Rectal smooth muscle tissue (tissue), 1 donor: ENCODE results near the gene DDX27.
"Not testable (repeated sequence)": the region's sequence is repeated elsewhere in the genome, so short reads cannot be mapped to it uniquely, and the experiment has no call there.

Experiments
- H3K27ac ChIP-seq: one replicate; pipeline ENCODE4 v1.7.0; 2013; ENCODE audit warnings: low read depth, low read length, inconsistent platforms
- H3K27me3 ChIP-seq: one replicate; pipeline ENCODE4 v1.7.0; 2013; ENCODE audit warnings: low read length; ENCODE audit not compliant: control insufficient read depth, insufficient read depth
- H3K36me3 ChIP-seq: one replicate; pipeline ENCODE4 v1.7.0; 2013; ENCODE audit warnings: low read length; ENCODE audit not compliant: control insufficient read depth, insufficient read depth
- H3K4me1 ChIP-seq: one replicate; pipeline ENCODE4 v1.7.0; 2013; ENCODE audit warnings: low read length; ENCODE audit not compliant: control insufficient read depth, insufficient read depth
- H3K4me3 ChIP-seq: one replicate; pipeline ENCODE4 v1.7.0; 2013; ENCODE audit warnings: low read length
- H3K9ac ChIP-seq: one replicate; pipeline ENCODE4 v1.7.0; 2013; ENCODE audit warnings: low read length

The DDX27 gene, protein sequence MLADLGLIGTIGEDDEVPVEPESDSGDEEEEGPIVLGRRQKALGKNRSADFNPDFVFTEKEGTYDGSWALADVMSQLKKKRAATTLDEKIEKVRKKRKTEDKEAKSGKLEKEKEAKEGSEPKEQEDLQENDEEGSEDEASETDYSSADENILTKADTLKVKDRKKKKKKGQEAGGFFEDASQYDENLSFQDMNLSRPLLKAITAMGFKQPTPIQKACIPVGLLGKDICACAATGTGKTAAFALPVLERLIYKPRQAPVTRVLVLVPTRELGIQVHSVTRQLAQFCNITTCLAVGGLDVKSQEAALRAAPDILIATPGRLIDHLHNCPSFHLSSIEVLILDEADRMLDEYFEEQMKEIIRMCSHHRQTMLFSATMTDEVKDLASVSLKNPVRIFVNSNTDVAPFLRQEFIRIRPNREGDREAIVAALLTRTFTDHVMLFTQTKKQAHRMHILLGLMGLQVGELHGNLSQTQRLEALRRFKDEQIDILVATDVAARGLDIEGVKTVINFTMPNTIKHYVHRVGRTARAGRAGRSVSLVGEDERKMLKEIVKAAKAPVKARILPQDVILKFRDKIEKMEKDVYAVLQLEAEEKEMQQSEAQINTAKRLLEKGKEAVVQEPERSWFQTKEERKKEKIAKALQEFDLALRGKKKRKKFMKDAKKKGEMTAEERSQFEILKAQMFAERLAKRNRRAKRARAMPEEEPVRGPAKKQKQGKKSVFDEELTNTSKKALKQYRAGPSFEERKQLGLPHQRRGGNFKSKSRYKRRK

DNA sequence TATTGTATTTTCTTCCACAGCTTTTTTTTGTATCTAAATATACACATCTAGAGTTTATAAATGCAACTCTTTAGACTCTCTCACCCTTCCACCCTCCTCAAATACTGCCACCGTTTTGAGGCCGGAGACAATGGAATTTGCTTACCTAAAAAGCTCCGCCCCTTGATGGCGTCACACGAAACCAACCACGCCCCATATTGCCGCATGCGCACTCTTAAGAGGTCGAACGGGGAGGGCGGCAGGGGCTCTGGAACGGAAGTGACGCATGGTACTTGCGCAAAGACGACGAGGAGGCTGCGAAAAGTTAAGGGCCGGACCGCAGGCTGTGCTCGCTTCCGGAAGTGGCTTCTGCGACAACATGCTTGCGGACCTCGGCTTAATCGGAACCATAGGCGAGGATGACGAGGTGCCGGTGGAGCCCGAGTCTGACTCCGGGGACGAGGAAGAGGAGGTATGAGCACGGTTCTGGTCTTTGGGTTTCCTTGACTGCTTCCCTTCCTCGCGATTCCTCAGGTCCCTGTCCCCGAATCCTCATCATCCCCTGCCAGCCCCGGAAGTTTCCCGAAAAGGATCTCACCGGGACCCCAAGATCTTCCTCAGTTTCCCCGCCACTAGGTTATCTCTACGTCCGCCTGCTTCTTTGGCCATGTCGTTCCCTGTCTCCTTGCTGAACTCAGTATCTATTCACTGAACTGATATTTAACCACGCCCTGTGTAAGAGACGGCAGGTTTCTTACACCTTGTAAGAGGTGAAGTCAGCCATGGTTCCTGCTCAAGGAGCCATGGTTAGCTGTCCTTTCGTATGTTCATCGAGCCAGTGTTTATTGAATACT, at the start of gene DDX27:
Gene DDX27, plus strand, starts transcription at position 326 of the 833 bp plus-strand sequence. Its CDS starts 33 bp downstream, at position 359.
- H3K4me1 ChIP-seq: no peaks in the 10 kb centered on the region

DNA sequence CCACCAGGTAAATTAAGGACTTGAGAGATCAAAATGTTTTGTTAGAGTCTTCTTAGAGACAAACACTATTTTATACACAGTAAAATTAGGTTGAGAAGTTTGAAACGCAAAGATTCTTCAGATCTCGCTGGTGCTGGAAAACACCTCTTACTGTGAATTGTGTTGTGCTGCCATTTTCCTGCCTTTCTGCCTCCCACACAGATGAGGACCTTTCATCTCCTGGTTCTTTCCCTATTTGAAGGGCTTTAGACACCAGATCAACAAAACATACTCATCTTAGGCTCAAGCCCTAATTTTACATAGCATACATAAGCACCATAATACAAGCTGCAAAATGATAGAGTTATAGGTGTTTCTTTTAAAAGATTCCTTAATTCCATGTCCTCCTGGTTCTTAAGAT, 49.7 kb upstream of the DDX27 start:
- Histone ChIP-seq H3K9ac (no peak overlapping the region), H3K27ac (no peak overlapping the region), H3K36me3 (peaks cover 6% of the 10 kb centered on the region), H3K27me3 (no peaks in the 10 kb centered on the region), H3K4me1 (peaks cover 3% of the 10 kb centered on the region), H3K4me3 (no peak overlapping the region)

More for the DNA sequence above, at the start of gene DDX27:
- H3K27ac ChIP-seq: peak within 1 kb of the TSS; percentile 92
- H3K9ac ChIP-seq: peak within 1 kb of the TSS; percentile 97
- H3K4me3 ChIP-seq: peak within 1 kb of the TSS; percentile 99
- H3K36me3 ChIP-seq: peaks cover 21% of the 10 kb centered on the region
- H3K27me3 ChIP-seq: no peaks in the 10 kb centered on the region

DNA sequence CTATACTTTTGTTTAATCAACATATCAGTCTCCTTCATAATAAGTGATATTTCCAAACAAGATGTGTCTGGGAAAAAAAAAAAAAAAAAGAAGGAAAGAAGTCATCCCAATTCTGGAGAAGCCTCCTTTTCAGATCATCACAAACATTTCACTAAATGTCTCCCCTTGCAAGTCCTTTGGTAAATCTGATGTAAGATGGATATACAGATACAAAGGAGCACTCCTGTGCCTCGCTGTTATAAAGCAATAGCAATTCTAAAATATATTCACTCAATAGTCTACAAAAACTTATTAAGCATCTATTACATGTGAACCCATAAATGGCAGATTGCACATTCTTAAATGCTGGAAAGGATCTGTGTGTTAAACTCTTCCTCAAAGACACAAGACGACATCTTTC, 48.5 kb upstream of the DDX27 start:
- Histone ChIP-seq H3K27ac (no peak overlapping the region), H3K4me3 (no peak overlapping the region), H3K9ac (no peak overlapping the region), H3K27me3 (no peaks in the 10 kb centered on the region), H3K4me1 (peaks cover 3% of the 10 kb centered on the region), H3K36me3 (peaks cover 4% of the 10 kb centered on the region)

DNA sequence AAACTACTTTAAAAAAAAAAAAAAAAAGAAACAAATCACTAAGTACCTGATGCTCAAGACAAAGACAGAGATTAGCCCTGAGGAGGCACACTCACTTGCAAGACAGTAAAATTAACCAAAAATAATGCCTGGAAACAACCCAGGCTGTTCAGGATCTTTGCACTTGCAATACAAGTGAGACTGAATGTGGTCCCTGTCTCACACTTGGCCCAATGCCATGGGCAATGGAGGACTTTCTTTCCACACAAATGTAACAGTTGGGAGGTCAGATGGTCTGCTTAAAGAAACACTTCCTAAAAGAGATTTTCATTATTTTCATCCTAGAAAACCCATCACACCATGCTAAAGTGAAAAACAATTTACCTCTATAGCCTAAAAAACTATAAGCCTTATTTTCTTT, 47.3 kb upstream of the DDX27 start:
- H3K4me3 ChIP-seq: no peak overlapping the region
- H3K9ac ChIP-seq: no peak overlapping the region
- H3K27ac ChIP-seq: no peak overlapping the region
- no peaks in the 10 kb centered on the region for H3K27me3 ChIP-seq
- peaks cover 4% of the 10 kb centered on the region for H3K36me3 ChIP-seq
- peaks cover under 1% of the 10 kb centered on the region for H3K4me1 ChIP-seq

DNA sequence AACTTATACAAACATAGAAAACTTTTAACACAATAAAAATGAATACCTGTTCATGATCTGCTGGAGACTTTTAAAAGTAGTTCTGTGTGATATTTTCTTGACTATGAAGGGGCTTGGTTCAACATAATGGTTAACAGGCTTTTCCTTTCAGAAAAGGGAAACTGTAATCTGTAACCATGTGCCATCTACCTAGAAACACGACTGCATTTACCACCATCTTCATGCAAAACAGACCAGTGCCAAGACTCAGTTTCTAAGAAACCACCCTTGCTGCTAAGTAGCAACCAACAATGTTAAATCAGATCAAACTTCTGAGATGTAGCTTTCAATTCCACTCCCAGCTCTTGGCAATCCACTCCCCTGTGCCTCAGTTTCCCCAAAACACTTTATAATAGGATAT, 46.8 kb upstream of the DDX27 start:
- Histone ChIP-seq H3K36me3 (peaks cover 4% of the 10 kb centered on the region), H3K4me3 (no peak overlapping the region), H3K27ac (no peak overlapping the region), H3K27me3 (no peaks in the 10 kb centered on the region), H3K9ac (no peak overlapping the region), H3K4me1 (no peaks in the 10 kb centered on the region)

DNA sequence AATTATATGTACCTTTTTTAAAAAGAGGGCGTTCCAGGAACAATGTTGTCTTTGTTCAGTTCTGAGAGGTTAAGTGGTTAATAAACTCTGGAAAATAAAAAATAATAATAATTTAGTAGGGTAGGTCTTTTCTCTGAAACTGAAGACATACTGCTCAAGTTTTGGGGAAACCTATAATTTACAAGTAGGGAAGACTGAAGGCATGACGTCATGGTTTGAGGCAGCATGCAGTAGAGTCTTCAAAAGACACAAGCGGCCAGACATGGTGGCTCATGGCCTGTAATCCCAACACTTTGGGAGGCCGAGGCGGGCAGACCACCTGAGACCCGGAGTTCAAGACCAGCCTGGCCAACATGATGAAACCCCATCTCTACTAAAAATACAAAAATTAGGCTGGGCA, 45.0 kb upstream of the DDX27 start:
- Histone ChIP-seq H3K4me1 (no peaks in the 10 kb centered on the region), H3K27ac (no peak overlapping the region), H3K36me3 (peaks cover 7% of the 10 kb centered on the region), H3K4me3 (no peak overlapping the region), H3K9ac (no peak overlapping the region), H3K27me3 (no peaks in the 10 kb centered on the region)

DNA sequence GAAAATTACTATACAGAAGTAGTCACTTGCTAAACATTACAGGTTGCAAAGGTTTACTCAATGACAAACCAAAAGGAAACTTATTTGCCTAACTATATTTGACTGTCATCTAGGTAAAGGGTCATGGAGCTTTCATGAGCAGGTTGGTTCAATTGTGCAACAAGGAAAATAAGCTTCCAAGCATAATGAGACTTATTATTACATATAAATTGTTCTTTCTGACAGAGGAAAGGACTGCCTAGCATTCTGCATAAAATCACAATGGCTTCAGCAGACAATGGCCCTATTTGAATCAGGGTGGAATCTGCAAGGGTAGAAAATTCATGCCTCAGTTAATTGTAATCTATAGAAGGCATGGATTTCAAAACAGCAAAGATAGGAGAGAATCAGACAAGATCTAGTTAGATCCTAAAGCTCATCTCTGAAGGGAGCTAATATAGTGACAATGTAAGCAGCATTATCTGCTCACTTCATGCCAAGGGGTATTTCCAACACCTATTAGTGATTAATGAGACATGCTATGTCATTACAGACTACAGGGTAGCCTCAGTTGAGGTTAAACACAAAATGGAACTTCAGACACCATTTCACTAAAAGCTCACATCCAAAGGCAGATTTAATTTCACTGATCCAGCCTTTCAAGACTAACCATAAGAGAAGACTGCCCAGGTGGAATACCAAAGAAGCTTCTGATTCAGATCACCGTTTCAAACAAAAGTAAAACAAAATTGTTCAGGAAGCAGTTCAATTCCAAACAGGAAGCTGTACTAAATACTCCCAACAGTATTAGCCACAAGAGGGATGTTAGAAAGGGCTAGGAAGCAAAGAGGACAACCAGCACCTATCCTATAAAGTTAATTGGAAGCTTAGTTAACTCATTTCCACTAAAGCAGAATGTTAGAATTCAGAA, 39.6 kb upstream of the DDX27 start:
- Histone ChIP-seq H3K36me3 (peaks cover 3% of the 10 kb centered on the region), H3K4me3 (no peak overlapping the region), H3K27me3 (no peaks in the 10 kb centered on the region), H3K27ac (no peak overlapping the region), H3K4me1 (peaks cover 17% of the 10 kb centered on the region), H3K9ac (no peak overlapping the region)

DNA sequence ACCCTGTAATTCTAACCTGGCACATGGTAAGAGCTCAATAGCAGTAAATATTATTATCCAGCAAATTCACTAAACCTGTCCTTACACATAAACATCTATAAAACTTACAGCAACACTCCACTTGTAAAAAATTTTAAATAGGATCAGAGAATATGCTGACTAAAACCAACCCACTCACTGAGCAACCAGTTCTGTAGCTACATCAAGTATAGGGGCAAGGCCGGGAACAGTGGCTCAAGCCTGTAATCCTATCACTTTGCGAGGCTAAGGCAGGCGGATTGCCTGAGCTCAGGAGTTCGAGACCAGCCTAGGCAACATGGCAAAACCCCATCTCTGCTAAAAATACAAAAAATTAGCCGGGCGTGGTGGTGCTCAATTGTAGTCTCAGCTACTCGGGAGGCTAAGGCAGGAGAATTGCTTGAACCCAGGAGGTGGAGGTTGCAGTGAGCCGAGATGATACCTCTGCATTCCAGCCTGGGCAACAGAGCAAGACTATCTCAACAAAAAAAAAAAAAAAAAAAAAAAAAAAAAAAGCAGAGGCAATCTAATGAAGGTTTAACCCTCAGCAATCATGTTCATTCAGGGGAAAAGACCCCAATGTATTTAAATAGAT, 37.8 kb upstream of the DDX27 start:
- Histone ChIP-seq H3K4me3 (no peak overlapping the region), H3K36me3 (peaks cover 3% of the 10 kb centered on the region), H3K27ac (no peak overlapping the region), H3K9ac (no peak overlapping the region), H3K4me1 (peaks cover 17% of the 10 kb centered on the region), H3K27me3 (no peaks in the 10 kb centered on the region)

DNA sequence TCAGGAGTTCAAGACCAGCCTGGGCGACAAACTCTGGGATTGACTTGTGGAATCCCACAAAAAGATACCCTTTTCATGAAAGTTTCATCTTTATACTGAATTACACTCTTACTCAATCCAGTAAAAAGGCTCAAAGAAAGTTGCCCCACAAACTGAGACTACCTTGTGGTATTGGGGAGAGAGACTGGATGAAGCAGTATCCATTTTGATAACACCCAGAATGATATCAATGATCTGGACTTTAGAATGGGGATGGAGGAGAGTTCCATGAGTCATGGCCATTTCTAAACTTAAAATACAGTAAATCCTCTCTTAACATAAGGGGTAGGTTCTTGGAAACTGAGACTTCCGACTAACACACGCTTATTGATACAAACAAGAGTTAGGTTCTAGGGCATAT, 35.8 kb upstream of the DDX27 start:
- no peak overlapping the region for H3K4me3 ChIP-seq
- H3K4me1 ChIP-seq: peaks cover 17% of the 10 kb centered on the region
- no peak overlapping the region for H3K27ac ChIP-seq
- no peaks in the 10 kb centered on the region for H3K27me3 ChIP-seq
- no peak overlapping the region for H3K9ac ChIP-seq
- H3K36me3 ChIP-seq: no peaks in the 10 kb centered on the region

DNA sequence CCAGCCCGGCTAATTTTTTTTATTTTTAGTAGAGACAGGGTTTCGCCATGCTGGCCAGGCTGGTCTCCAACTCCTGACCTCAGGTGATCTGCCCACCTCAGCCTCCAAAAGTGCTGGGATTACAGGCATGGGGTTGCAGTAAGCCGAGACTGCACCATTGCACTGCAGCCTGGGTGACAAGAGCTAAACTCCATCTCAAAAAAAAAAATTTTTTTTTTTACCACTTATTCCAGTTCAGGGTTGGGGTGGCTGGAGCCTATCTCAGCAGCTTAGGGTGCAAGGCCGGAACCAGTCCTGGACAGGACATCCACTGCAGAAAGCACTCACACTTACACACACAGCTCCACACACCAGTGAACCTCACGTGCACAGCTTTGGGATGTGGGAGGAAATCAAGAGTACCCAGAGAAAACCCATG, 35.1 kb upstream of the DDX27 start:
- H3K4me1 ChIP-seq: peaks cover 17% of the 10 kb centered on the region

DNA sequence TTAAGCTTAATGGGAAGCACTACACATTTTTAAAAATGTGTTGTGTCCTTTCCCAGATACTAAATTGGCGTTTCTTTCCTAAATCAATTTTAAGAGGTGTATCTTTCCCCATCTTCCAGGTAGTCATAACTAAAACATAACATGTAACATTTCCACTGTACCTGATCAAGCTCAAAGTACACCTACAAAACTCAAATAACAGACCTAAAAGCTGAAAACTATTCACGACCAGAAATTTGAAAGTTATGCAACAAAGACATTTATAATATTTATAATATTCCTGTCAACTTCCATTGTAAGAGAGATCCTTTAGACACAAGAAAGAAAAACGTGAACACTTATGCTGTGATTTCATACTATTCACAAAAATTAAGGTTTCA, 34.5 kb upstream of the DDX27 start:
- no peak overlapping the region for H3K9ac ChIP-seq
- no peak overlapping the region for H3K27ac ChIP-seq
- H3K27me3 ChIP-seq: no peaks in the 10 kb centered on the region
- H3K4me1 ChIP-seq: peaks cover 16% of the 10 kb centered on the region
- H3K4me3 ChIP-seq: no peak overlapping the region
- no peaks in the 10 kb centered on the region for H3K36me3 ChIP-seq

More for the DNA sequence above, 35.1 kb upstream of the DDX27 start:
- not testable (repeated sequence) for H3K9ac ChIP-seq, H3K27ac ChIP-seq, H3K36me3 ChIP-seq, H3K4me3 ChIP-seq, H3K27me3 ChIP-seq
